Measurements from ENCODE around the gene DBNDD1.

Gene DBNDD1

DNA sequence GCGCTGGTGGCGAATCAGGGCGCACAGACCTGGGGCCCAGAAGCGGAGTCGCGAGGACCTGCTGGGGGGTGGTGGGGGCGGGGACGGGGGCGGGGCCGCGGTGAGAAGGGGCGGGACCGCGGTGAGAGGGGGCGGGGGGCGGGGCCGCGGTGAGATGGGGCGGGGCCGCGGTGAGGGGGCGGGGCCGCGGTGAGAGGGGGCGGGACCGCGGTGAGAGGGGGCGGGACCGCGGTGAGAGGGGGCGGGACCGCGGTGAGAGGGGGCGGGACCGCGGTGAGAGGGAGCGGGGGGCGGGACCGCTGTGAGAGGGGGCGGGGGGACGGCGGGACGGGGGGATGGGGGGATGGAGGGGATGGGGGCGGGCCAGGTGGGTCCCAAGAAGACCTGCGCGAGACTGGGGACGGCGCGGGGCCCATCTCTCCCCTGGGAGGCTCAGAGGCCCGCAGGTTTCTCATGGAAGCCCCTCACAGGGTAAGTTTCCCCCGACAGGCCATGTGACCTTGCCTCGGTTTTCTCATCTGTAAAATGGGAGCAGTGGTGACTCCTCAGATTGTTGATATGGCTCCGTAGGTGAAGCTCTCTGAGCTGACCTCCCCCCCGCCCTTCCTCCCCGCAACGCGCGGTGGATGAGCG lies 28.6 kb upstream of the DBNDD1 start:
- Histone ChIP-seq H3K27ac (ENCODE audit: low read length) (no peak overlapping the region), H3K4me1 (ENCODE audit: control insufficient read depth, insufficient read depth, low read length) (peaks cover 3% of the 10 kb centered on the region; the same call in 1 of the 2 replicates), H3K27me3 (ENCODE audit: control insufficient read depth, insufficient read depth, low read length) (no peaks in the 10 kb centered on the region), H3K36me3 (ENCODE audit: control insufficient read depth, insufficient read depth, low read length) (no peaks in the 10 kb centered on the region), H3K4me3 (ENCODE audit: low read length) (peak overlapping the region; percentile 57; the same call in 1 of the 2 replicates), H3K9me3 (ENCODE audit: control insufficient read depth, insufficient read depth, low read length) (no peaks in the 10 kb centered on the region)
- WGBS (ENCODE audit: insufficient coverage, insufficient read length): no CpG with 5 or more reads among the region's 59 CpGs
- no peak for DNase-seq (ENCODE audit: low read depth, low spot score)

DNA sequence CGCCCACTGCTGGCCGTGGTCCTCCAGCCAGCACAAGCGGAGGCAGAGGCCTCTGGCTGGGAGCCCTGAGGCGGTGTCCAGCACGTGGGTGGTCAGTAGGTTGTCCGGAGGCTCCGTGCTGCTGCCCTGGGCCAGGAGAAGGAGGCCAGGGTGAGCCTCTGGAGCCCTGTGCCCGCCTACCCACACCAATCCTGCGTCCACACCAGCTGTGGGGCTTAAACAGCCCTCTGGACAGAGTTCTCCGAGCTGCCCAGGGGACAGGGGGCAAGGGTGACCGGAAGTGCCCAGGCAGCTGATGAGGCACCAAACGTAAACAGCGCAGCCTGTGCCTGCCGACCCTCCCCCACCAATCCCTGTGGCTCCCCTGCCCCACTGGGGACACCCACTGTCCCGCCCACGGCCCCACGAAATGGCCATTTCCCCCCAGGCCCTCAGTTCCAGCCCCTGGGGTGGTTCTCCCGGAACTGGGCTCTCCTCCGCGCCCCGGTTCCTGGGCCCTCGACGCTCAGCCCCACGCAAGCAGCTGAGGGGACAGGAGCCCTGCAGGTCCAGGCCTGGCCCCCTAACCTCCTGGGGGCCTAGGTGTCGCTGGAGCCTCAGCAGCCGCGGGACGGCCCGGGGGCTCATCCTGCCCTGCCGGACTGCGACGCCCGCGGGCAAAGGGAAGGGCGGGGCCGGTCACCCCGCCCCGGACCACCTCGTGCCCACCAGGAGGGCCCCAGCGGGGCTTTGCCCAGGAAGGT lies 27.9 kb upstream of the DBNDD1 start:
- Histone ChIP-seq H3K4me1 (ENCODE audit: control insufficient read depth, insufficient read depth, low read length) (peaks cover 3% of the 10 kb centered on the region; the same call in 1 of the 2 replicates), H3K36me3 (ENCODE audit: control insufficient read depth, insufficient read depth, low read length) (no peaks in the 10 kb centered on the region), H3K27me3 (ENCODE audit: control insufficient read depth, insufficient read depth, low read length) (no peaks in the 10 kb centered on the region), H3K4me3 (ENCODE audit: low read length) (peak overlapping the region; percentile 57; the same call in 1 of the 2 replicates), H3K27ac (ENCODE audit: low read length) (no peak overlapping the region), H3K9me3 (ENCODE audit: control insufficient read depth, insufficient read depth, low read length) (no peaks in the 10 kb centered on the region)
- WGBS (ENCODE audit: insufficient coverage, insufficient read length): no CpG with 5 or more reads among the region's 40 CpGs
- no peak for DNase-seq (ENCODE audit: low read depth, low spot score)

DNA sequence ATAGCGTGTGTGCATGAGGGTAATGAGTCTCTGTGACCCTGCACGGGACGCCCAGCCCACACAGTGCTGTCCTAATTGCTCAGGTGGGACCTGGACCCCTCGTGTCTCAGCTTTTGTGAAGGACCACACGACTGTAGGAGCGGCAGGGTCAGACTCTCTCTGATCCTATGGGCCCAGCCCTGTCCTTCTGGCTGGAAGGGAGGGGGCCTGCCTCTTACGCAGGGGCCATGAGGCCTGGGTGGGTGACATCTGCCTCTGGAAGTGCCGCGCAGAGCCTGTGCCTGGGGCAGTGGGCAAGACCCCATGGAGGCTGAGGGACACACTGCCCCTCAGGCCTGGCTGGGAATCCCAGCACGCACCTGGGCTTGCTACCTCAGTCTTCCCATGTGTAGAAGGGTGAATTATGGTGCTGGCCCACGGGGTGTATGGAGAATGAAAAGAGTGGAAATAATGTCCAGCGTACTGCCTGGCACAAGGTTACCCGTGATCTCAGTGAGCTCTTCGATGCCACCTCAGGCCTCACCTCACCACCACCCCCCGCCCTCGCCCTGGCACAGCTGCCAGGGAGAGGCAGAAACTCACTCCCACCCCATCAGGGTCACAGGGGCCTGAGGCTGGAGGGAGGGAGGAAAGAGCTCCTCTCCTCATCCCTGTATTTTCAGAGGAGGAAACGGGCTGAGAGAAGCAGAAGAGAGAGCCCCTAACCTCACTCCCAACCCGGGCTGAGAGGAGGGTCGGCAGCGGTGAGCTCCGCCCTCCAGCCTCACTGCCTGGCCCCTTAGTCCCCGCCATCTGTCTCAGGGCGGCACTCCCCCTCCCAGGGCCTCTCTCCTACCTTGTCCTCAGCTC lies 27.1 kb upstream of the DBNDD1 start:
- Histone ChIP-seq H3K4me1 (ENCODE audit: control insufficient read depth, insufficient read depth, low read length) (peaks cover 3% of the 10 kb centered on the region; the same call in 1 of the 2 replicates), H3K27ac (ENCODE audit: low read length) (no peak overlapping the region), H3K27me3 (ENCODE audit: control insufficient read depth, insufficient read depth, low read length) (no peaks in the 10 kb centered on the region), H3K4me3 (ENCODE audit: low read length) (no peak overlapping the region; the same call in 1 of the 2 replicates), H3K9me3 (ENCODE audit: control insufficient read depth, insufficient read depth, low read length) (no peaks in the 10 kb centered on the region), H3K36me3 (ENCODE audit: control insufficient read depth, insufficient read depth, low read length) (no peaks in the 10 kb centered on the region)
- peak; percentile 74 for DNase-seq (ENCODE audit: low read depth, low spot score)
- no CpG with 5 or more reads among the region's 23 CpGs for WGBS (ENCODE audit: insufficient coverage, insufficient read length)

DNA sequence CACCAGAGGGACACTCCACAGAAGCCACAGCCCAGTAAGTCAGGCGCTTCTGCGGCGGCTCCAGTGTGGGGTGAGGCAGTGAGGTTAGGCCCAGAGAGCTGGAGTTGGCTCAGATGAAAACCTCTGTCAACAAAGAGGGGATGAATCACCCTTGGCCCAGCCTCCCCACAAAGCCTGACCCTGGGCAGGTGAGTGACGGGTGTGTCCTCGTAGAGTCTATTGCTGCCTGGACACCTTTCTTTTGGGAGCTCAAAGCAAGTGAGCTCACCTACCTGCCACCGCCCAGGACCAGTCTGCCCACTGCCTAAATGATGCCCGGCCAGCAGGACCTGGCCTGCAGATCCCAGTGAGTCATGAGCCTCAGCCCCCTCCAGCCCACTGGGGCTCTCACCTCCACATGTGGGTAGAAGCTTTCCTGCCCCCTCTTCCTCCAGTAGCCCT lies 24.9 kb upstream of the DBNDD1 start:
- Histone ChIP-seq H3K4me3 (ENCODE audit: low read length) (no peak overlapping the region), H3K9me3 (ENCODE audit: control insufficient read depth, insufficient read depth, low read length) (no peaks in the 10 kb centered on the region), H3K27me3 (ENCODE audit: control insufficient read depth, insufficient read depth, low read length) (no peaks in the 10 kb centered on the region), H3K27ac (ENCODE audit: low read length) (no peak overlapping the region), H3K4me1 (ENCODE audit: control insufficient read depth, insufficient read depth, low read length) (peaks cover 3% of the 10 kb centered on the region; the same call in 1 of the 2 replicates), H3K36me3 (ENCODE audit: control insufficient read depth, insufficient read depth, low read length) (peaks cover 5% of the 10 kb centered on the region; the same call in 1 of the 2 replicates)
- no CpG with 5 or more reads among the region's 7 CpGs for WGBS (ENCODE audit: insufficient coverage, insufficient read length)
- no peak for DNase-seq (ENCODE audit: low read depth, low spot score)

DNA sequence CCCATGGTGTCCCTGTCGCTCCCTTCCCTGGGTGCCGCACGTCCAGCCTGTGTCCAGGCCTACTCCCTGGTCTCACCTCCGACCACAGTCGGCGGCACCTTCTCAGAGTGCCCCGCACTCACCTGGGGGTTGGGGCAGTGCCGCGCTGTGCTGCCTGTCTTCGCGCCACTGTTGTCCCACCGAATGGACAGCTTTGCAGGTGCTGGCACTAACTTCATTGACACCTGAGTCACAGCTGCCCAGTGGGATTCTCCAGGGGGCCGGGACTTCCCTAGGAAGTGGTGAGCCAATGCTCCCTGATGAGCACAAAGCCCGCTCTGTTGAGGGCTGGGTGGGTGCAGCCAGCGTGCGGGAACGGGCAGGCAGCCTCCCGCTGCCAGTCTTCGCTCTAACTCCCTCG lies 24.3 kb upstream of the DBNDD1 start:
- H3K27ac ChIP-seq (ENCODE audit: low read length): no peak overlapping the region
- peaks cover 5% of the 10 kb centered on the region; the same call in 1 of the 2 replicates for H3K36me3 ChIP-seq (ENCODE audit: control insufficient read depth, insufficient read depth, low read length)
- WGBS (ENCODE audit: insufficient coverage, insufficient read length): no CpG with 5 or more reads among the region's 20 CpGs
- peaks cover 3% of the 10 kb centered on the region; the same call in 1 of the 2 replicates for H3K4me1 ChIP-seq (ENCODE audit: control insufficient read depth, insufficient read depth, low read length)
- H3K4me3 ChIP-seq (ENCODE audit: low read length): no peak overlapping the region
- no peak for DNase-seq (ENCODE audit: low read depth, low spot score)
- no peaks in the 10 kb centered on the region for H3K27me3 ChIP-seq (ENCODE audit: control insufficient read depth, insufficient read depth, low read length)
- no peaks in the 10 kb centered on the region for H3K9me3 ChIP-seq (ENCODE audit: control insufficient read depth, insufficient read depth, low read length)

DNA sequence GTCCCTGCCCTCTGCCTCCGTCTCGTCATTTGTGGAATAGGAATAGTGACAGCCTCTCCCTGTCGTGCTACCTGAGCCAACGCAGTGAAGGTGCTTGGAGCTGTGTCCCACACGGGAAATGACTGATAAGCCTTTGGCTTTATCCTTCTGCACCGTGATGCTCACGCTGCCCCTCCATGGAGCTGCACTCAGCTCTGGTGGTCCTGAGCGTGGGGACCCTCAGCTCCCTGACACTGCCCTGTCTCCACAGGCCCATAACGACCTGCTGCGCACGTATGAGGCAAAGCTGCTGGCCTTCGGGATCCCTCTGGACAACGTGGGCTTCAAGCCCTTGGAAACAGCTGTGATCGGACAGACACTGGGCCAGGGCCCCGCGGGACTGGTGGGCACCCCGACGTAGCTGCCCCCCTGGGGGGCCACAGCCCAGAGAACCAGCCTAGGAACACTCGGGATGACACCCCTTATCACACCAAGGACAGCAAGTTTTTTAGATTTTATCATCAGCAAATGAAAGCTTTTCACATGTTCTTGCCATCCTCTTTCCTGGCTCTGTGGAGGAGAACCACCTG lies 23.8 kb upstream of the DBNDD1 start:
- H3K36me3 ChIP-seq (ENCODE audit: control insufficient read depth, insufficient read depth, low read length): peaks cover 8% of the 10 kb centered on the region; the same call in 1 of the 2 replicates
- no peaks in the 10 kb centered on the region for H3K9me3 ChIP-seq (ENCODE audit: control insufficient read depth, insufficient read depth, low read length)
- H3K4me1 ChIP-seq (ENCODE audit: control insufficient read depth, insufficient read depth, low read length): peaks cover 3% of the 10 kb centered on the region; the same call in 1 of the 2 replicates
- H3K27ac ChIP-seq (ENCODE audit: low read length): no peak overlapping the region
- no CpG with 5 or more reads among the region's 19 CpGs for WGBS (ENCODE audit: insufficient coverage, insufficient read length)
- no peaks in the 10 kb centered on the region for H3K27me3 ChIP-seq (ENCODE audit: control insufficient read depth, insufficient read depth, low read length)
- H3K4me3 ChIP-seq (ENCODE audit: low read length): no peak overlapping the region
- DNase-seq (ENCODE audit: low read depth, low spot score): no peak

DNA sequence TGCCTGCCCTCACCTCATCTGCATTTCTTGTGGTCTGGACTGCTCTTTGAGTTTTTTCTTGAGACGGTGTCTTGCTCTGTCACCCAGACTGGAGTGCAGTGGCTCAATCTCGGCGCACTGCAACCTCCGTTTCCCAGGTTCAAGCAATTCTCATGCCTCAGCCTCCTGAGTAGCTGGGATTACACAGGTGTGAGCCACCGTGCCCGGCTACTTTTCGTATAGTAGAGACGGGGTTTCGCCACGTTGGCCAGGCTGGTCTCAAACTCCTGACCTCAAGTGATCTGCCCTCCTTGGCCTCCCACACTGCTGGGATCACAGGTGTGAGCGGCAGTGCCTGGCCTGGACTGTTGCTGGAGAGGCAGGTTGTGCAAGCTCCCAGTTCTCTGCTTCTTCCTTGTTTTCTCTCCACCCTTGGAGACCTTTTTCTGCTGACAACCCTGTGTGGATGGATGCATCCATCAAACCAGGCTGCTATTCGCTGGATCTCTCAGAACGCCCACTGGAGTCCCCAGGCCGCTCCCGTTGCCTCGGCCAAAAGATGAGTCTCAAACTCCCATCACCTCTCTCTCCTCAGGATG lies 22.7 kb upstream of the DBNDD1 start:
- no peak for DNase-seq (ENCODE audit: low read depth, low spot score)
- no CpG with 5 or more reads among the region's 16 CpGs for WGBS (ENCODE audit: insufficient coverage, insufficient read length)
- peaks cover 14% of the 10 kb centered on the region; the same call in 1 of the 2 replicates for H3K36me3 ChIP-seq (ENCODE audit: control insufficient read depth, insufficient read depth, low read length)

DNA sequence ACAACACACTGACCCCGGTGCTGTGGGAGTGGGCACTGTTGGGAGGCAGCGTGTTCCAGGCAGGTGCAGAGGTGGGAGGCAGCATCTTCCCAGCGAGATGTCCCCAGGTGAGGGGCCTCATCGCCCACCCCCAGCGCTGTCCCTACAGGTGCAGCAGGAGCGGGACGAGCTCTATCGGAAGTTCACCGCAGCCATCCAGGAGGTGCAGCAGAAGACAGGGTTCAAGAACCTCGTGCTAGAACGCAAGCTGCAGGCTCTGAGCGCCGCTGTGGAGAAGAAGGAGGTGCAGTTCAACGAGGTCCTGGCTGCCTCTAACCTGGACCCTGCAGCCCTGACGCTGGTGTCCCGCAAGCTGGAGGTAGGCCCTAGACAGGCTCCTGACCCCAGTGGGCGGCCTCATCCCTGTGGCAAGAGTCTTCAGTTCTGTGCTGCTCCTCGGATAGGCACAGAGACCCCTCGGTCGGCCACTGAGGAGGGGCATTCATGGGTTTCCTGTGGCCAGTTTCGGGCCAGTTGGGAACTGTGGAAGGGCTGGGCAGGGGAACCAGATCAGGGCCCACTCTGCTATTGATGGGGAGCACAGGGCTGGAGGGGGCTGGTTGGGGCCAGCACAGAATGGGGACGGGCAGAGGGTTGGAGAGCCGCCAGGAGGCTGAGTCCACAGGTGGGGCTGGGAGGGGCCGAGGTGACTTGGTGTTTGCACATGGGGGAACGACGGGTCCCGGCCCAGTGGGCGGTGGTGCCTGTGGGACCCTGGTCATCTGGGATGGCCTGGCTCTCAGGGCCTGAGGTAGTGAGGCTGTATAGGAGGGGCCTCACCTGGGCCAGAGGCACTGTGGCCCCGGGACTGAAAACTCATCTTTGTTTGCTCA lies 21.1 kb upstream of the DBNDD1 start:
- DNase-seq (ENCODE audit: low read depth, low spot score): no peak
- Histone ChIP-seq H3K4me1 (ENCODE audit: control insufficient read depth, insufficient read depth, low read length) (peaks cover 2% of the 10 kb centered on the region; the same call in 1 of the 2 replicates), H3K27ac (ENCODE audit: low read length) (no peak overlapping the region), H3K4me3 (ENCODE audit: low read length) (no peak overlapping the region), H3K27me3 (ENCODE audit: control insufficient read depth, insufficient read depth, low read length) (no peaks in the 10 kb centered on the region), H3K9me3 (ENCODE audit: control insufficient read depth, insufficient read depth, low read length) (no peaks in the 10 kb centered on the region), H3K36me3 (ENCODE audit: control insufficient read depth, insufficient read depth, low read length) (peaks cover 21% of the 10 kb centered on the region; the same call in 1 of the 2 replicates)
- no CpG with 5 or more reads among the region's 29 CpGs for WGBS (ENCODE audit: insufficient coverage, insufficient read length)

More for the DNA sequence above, 22.7 kb upstream of the DBNDD1 start:
- Histone ChIP-seq H3K27ac (ENCODE audit: low read length) (no peak overlapping the region), H3K9me3 (ENCODE audit: control insufficient read depth, insufficient read depth, low read length) (no peaks in the 10 kb centered on the region), H3K4me3 (ENCODE audit: low read length) (no peak overlapping the region), H3K4me1 (ENCODE audit: control insufficient read depth, insufficient read depth, low read length) (peaks cover 2% of the 10 kb centered on the region; the same call in 1 of the 2 replicates), H3K27me3 (ENCODE audit: control insufficient read depth, insufficient read depth, low read length) (no peaks in the 10 kb centered on the region)

DNA sequence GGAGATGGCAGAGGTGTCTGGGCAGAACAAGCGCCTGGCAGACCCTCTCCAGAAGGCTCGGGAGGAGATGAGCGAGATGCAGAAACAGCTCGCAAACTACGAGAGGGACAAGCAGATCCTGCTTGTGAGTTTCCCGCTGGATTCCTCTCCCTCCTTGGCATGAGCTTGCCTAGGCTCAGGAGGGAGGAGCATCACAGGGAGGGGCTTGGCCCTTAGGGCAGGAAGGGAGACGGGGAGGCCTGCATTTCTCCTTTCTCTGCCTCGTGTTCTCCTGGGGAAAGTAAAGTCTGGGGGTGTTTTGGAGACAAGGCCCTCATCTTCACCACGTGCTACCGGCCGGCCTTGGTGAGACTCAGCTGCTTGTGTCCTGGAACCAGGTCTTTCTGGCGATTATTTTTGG lies 18.0 kb upstream of the DBNDD1 start:
- Histone ChIP-seq H3K27me3 (ENCODE audit: control insufficient read depth, insufficient read depth, low read length) (no peaks in the 10 kb centered on the region), H3K36me3 (ENCODE audit: control insufficient read depth, insufficient read depth, low read length) (peaks cover 29% of the 10 kb centered on the region)

More for the DNA sequence above, 18.0 kb upstream of the DBNDD1 start:
- no peak overlapping the region for H3K4me3 ChIP-seq (ENCODE audit: low read length)
- DNase-seq (ENCODE audit: low read depth, low spot score): no peak
- H3K27ac ChIP-seq (ENCODE audit: low read length): no peak overlapping the region
- no peaks in the 10 kb centered on the region for H3K9me3 ChIP-seq (ENCODE audit: control insufficient read depth, insufficient read depth, low read length)
- peaks cover 5% of the 10 kb centered on the region for H3K4me1 ChIP-seq (ENCODE audit: control insufficient read depth, insufficient read depth, low read length)
- WGBS (ENCODE audit: insufficient coverage, insufficient read length): no CpG with 5 or more reads among the region's 12 CpGs

Measured in iPS DF 6.9 (cell line).